GM12878 (cell line): ENCODE results near the gene CPS1.

ENCODE experiments used
- EZH2 ChIP-seq: IDR thresholded peaks from 2 replicates; pipeline ENCODE4 v1.6.1; 2012; ENCODE audit warnings: low read depth, mild to moderate bottlenecking, control low read depth, inconsistent platforms, low read length, borderline replicate concordance; ENCODE audit not compliant: control insufficient read depth
- NR2C1 ChIP-seq: fragments of 450-650 bp; IDR thresholded peaks from 2 replicates; pipeline ENCODE4 v1.6.1; 2017; ENCODE audit warnings: antibody characterized with exemption, mild to moderate bottlenecking, moderate library complexity
- NRF1 ChIP-seq: conservative IDR thresholded peaks from 2 replicates; pipeline ENCODE4 v1.6.1; 2011; ENCODE audit warnings: mild to moderate bottlenecking, low read depth, low read length, improper control_type of control experiment
- RFX5 ChIP-seq: IDR thresholded peaks from 2 replicates; pipeline ENCODE4 v1.6.1; 2011; ENCODE audit warnings: low read depth, low read length, improper control_type of control experiment
- SRF ChIP-seq, 2 experiments: IDR thresholded peaks; 2 replicates each; pipeline ENCODE4 v1.6.1; 2011; ENCODE audit warnings: low read depth in 2 of 2, low read length in 2 of 2, mild to moderate bottlenecking in 1 of 2, moderate library complexity in 1 of 2
- TBL1XR1 ChIP-seq: IDR thresholded peaks from 2 replicates; pipeline ENCODE4 v1.6.1; 2012; ENCODE audit warnings: low read depth, low read length, improper control_type of control experiment
- ZZZ3 ChIP-seq: IDR thresholded peaks from 2 replicates; pipeline ENCODE4 v1.6.1; 2011; ENCODE audit warnings: low read depth; ENCODE audit not compliant: control insufficient read depth, insufficient read length
- TF ChIP-seq, protein P1 (sequence below): IDR thresholded peaks from 2 replicates; pipeline ENCODE4 v1.6.1; 2011; ENCODE audit warnings: low read depth, low read length, improper control_type of control experiment, borderline replicate concordance
- TF ChIP-seq, protein P2 (sequence below), 3 experiments: IDR thresholded peaks in 2 of 3; conservative IDR thresholded peaks in 1 of 3; 2 replicates each; pipeline ENCODE4 v1.5.1; 2011; ENCODE audit warnings: low read depth in 3 of 3, low read length in 3 of 3, mild to moderate bottlenecking in 3 of 3, control low read depth in 2 of 3, moderate library complexity in 2 of 3, inconsistent platforms in 1 of 3, mixed read lengths in 1 of 3; ENCODE audit not compliant: control insufficient read depth in 2 of 3, insufficient read depth in 1 of 3; ENCODE audit errors: extremely low read depth in 1 of 3
- TF ChIP-seq, protein P3 (sequence below): IDR thresholded peaks from 2 replicates; pipeline ENCODE4 v1.6.1; 2012; ENCODE audit warnings: mild to moderate bottlenecking, low read depth, low read length
- TF ChIP-seq, protein P4 (sequence below): IDR thresholded peaks from 2 replicates; pipeline ENCODE4 v1.6.1; 2012; ENCODE audit warnings: low read depth, low read length, improper control_type of control experiment
- TF ChIP-seq, protein P5 (sequence below): IDR thresholded peaks from 2 replicates; pipeline ENCODE4 v1.6.1; 2012; ENCODE audit warnings: low read depth, low read length, improper control_type of control experiment

DNA sequence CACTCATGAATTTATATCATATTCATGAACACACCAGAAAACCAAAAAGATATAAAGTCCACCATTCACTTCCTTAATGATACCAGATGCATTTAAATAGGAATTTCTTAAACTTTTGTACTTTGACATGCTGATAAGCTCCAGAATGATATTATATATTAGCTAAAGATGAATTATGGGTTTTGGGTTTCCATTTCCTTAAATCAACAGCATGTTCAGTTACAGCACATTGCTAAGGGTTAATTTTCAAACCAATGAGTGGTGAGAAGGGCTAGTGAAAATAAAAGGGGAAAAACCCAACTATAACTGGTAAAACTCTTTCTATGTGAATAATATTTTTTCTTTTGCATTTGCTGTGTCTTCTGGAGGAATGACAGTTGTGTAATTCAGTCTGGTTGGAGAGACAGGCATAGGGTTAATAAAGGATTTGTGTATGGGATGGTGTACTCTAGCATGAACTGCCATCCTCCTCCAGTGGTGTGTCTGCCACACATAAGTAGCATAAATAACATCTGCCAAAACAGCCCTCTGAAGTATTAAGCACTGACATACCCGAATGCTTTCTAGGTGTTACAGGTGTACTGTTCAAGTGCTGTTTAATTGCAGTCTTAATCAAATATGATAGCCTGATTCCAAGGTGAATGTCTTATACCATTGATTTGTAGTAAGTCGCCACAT is 19.3 kb upstream of the CPS1 start:
- TF ChIP-seq NR2C1 (no peak), RFX5 (no peak), SRF (IDR thresholded peaks at IDR 0.05; ENCODE audit: low read depth in 2 of 2, low read length in 2 of 2) (no peak), ZZZ3 (no peak), EZH2 (no peak), TBL1XR1 (no peak), NRF1 (no peak)
- TF ChIP-seq, protein P1, sequence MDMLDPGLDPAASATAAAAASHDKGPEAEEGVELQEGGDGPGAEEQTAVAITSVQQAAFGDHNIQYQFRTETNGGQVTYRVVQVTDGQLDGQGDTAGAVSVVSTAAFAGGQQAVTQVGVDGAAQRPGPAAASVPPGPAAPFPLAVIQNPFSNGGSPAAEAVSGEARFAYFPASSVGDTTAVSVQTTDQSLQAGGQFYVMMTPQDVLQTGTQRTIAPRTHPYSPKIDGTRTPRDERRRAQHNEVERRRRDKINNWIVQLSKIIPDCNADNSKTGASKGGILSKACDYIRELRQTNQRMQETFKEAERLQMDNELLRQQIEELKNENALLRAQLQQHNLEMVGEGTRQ: no peak
- TF ChIP-seq, protein P2, sequence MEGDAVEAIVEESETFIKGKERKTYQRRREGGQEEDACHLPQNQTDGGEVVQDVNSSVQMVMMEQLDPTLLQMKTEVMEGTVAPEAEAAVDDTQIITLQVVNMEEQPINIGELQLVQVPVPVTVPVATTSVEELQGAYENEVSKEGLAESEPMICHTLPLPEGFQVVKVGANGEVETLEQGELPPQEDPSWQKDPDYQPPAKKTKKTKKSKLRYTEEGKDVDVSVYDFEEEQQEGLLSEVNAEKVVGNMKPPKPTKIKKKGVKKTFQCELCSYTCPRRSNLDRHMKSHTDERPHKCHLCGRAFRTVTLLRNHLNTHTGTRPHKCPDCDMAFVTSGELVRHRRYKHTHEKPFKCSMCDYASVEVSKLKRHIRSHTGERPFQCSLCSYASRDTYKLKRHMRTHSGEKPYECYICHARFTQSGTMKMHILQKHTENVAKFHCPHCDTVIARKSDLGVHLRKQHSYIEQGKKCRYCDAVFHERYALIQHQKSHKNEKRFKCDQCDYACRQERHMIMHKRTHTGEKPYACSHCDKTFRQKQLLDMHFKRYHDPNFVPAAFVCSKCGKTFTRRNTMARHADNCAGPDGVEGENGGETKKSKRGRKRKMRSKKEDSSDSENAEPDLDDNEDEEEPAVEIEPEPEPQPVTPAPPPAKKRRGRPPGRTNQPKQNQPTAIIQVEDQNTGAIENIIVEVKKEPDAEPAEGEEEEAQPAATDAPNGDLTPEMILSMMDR (IDR thresholded peaks at IDR 0.05 in 2 of 3, conservative IDR thresholded peaks at IDR 0.05 in 1 of 3; ENCODE audit: control insufficient read depth in 2 of 3, extremely low read depth in 1 of 3, insufficient read depth in 1 of 3, low read depth in 3 of 3, low read length in 3 of 3): no peak
- TF ChIP-seq, protein P3, sequence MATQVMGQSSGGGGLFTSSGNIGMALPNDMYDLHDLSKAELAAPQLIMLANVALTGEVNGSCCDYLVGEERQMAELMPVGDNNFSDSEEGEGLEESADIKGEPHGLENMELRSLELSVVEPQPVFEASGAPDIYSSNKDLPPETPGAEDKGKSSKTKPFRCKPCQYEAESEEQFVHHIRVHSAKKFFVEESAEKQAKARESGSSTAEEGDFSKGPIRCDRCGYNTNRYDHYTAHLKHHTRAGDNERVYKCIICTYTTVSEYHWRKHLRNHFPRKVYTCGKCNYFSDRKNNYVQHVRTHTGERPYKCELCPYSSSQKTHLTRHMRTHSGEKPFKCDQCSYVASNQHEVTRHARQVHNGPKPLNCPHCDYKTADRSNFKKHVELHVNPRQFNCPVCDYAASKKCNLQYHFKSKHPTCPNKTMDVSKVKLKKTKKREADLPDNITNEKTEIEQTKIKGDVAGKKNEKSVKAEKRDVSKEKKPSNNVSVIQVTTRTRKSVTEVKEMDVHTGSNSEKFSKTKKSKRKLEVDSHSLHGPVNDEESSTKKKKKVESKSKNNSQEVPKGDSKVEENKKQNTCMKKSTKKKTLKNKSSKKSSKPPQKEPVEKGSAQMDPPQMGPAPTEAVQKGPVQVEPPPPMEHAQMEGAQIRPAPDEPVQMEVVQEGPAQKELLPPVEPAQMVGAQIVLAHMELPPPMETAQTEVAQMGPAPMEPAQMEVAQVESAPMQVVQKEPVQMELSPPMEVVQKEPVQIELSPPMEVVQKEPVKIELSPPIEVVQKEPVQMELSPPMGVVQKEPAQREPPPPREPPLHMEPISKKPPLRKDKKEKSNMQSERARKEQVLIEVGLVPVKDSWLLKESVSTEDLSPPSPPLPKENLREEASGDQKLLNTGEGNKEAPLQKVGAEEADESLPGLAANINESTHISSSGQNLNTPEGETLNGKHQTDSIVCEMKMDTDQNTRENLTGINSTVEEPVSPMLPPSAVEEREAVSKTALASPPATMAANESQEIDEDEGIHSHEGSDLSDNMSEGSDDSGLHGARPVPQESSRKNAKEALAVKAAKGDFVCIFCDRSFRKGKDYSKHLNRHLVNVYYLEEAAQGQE: no peak
- TF ChIP-seq, protein P4, sequence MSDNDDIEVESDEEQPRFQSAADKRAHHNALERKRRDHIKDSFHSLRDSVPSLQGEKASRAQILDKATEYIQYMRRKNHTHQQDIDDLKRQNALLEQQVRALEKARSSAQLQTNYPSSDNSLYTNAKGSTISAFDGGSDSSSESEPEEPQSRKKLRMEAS: no peak
- TF ChIP-seq, protein P5, sequence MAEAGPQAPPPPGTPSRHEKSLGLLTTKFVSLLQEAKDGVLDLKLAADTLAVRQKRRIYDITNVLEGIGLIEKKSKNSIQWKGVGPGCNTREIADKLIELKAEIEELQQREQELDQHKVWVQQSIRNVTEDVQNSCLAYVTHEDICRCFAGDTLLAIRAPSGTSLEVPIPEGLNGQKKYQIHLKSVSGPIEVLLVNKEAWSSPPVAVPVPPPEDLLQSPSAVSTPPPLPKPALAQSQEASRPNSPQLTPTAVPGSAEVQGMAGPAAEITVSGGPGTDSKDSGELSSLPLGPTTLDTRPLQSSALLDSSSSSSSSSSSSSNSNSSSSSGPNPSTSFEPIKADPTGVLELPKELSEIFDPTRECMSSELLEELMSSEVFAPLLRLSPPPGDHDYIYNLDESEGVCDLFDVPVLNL: no peak
